ENCODE data around the gene TAS2R1.

Gene TAS2R1

GRCh38 chr5:9596824-9597223, 33.3 kb downstream of the TAS2R1 start:
- no peak for DNase-seq (ENCODE audit: low read depth, low spot score)
- in situ Hi-C loops (cut with HindIII; ENCODE audit: low sequenced_read_pairs) = no loop called here
- TF ChIP-seq CTCF (IDR thresholded peaks at IDR 0.05; ENCODE audit: low read depth, low read length) = no peak
- H3K4me3 ChIP-seq (ENCODE audit: low read depth, low read length) = no peak overlapping the region

DNA sequence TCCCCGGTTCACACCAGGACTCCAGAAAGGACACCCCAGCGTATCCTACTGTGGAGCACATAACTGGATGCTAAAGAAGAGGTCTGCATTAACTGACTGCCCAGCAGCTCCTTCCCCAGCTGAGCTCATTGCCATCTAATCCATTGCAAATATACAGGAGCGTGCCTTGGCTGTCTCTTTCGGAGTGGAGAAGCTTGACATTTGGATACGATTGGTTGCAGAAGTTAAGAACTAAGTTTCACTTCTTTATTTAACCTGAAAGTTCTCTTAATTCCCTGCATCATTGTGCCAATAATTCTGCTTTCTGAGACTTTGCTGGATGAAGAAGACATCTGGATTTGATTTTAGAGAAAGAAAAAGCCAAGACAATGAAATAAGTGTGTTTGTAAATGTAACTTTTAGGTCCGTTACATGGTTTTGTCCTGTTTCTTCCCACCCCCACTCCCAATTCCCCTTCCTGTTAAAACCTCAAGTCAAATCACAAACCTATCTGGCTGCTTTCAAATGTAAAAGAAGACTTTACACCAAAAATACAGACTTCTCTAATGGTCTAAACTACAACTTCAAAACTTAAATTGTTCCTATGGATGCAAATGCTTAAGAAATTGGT, 33.9 kb downstream of the TAS2R1 start:
- DNase-seq (ENCODE audit: low read depth, low spot score) = peak; percentile 2
- in situ Hi-C loops (cut with HindIII; ENCODE audit: low sequenced_read_pairs) = no loop called here
- TF ChIP-seq CTCF (IDR thresholded peaks at IDR 0.05; ENCODE audit: low read depth, low read length) = no peak
- H3K4me3 ChIP-seq (ENCODE audit: low read depth, low read length) = no peak overlapping the region

DNA sequence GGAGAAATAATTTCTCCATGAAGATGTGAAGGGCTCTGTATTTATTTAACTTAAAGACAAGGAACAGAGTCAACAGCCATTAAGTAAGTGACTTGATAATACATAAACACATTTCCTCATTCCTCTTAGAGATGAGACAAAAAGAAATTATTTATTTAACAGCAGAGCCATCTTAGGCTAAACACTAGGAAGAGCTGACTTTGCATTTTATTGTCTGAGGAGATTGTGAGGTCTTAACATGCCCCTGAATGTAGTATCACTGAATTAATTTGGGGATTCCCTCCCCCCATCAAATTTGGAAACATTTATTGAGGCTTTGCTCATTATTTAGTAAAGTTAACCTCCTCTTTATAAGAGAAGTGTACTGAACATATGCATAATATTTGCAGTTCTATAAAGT, 35.2 kb downstream of the TAS2R1 start:
- in situ Hi-C loops (cut with HindIII; ENCODE audit: low sequenced_read_pairs) = no loop called here
- DNase-seq (ENCODE audit: low read depth, low spot score) = no peak
- H3K4me3 ChIP-seq (ENCODE audit: low read depth, low read length) = no peak overlapping the region
- no peak for TF ChIP-seq CTCF (IDR thresholded peaks at IDR 0.05; ENCODE audit: low read depth, low read length)

DNA sequence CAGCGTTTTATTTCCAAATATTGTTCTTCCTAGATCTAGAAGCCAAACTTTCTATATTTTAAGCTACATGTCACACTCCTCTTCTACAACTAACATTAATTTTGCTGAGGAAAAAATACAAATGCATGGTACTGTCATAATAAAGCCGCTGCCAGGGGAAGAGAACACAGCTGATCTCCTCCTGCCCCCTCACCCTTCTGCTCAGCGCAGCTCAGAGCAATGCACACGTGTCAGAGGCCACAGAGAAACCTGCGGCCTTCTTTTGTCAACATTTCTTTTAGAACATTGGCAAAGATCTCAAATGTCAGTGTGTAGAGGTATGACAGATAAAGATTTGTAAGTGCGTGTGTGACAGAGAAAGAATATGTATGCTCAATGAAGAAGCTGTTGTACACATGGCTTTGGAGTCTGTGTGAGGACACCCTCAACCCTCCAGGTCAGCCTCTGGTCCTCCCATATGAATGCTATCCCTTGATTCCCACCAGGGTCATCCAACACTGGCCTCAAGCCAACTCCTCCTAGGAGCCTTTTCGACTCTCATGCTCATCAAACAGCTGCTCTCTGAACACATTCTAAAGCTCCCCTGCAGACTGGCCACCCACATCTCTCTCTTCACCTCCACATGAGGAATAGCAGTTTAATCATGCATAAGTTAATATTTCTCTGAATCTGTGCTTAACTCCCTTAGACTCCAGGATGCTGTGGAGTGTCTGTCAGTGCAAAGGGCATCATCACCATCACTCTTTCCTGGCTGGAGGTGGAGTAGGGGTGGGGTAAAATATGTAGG, 40.9 kb downstream of the TAS2R1 start:
- no peak overlapping the region for H3K4me3 ChIP-seq (ENCODE audit: low read depth, low read length)
- DNase-seq (ENCODE audit: low read depth, low spot score) = no peak
- TF ChIP-seq CTCF (IDR thresholded peaks at IDR 0.05; ENCODE audit: low read depth, low read length) = no peak
- in situ Hi-C loops (cut with HindIII; ENCODE audit: low sequenced_read_pairs) = no loop called here

GRCh38 chr5:9588254-9588653, 41.9 kb downstream of the TAS2R1 start:
- no peak for DNase-seq (ENCODE audit: low read depth, low spot score)
- in situ Hi-C loops (cut with HindIII; ENCODE audit: low sequenced_read_pairs) = no loop called here
- TF ChIP-seq CTCF (IDR thresholded peaks at IDR 0.05; ENCODE audit: low read depth, low read length) = no peak
- H3K4me3 ChIP-seq (ENCODE audit: low read depth, low read length) = no peak overlapping the region

DNA sequence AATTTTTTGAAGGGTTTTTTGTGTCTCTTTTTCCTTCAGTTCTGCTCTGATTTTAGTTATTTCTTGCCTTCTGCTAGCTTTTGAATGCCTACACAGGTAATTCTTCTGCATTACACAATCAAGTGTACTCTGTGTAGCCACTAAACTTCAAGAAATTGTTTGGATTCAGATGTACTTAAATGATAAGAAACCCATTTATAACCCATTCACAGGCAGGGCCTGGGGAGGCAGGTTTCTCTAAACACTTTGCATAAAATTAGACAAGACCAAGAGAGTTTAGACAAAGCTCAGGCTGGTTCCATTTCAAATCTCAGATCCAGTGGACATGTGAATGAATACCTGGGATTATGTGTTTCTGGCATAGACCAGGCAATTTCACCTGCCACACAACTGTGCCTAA, 43.0 kb downstream of the TAS2R1 start:
- DNase-seq (ENCODE audit: low read depth, low spot score) = no peak
- in situ Hi-C loops (cut with HindIII; ENCODE audit: low sequenced_read_pairs) = no loop called here
- no peak overlapping the region for H3K4me3 ChIP-seq (ENCODE audit: low read depth, low read length)
- TF ChIP-seq CTCF (IDR thresholded peaks at IDR 0.05; ENCODE audit: low read depth, low read length) = no peak
